ENCODE data around the gene PTGER3. TPM values are rescaled to one million over a fixed set of nuclear protein-coding genes. Genes with fewer than 3 reads are reported as not detected.

Gene PTGER3
- polyA plus RNA-seq, 3 donors, result 0.29 TPM; not detected in 2

DNA sequence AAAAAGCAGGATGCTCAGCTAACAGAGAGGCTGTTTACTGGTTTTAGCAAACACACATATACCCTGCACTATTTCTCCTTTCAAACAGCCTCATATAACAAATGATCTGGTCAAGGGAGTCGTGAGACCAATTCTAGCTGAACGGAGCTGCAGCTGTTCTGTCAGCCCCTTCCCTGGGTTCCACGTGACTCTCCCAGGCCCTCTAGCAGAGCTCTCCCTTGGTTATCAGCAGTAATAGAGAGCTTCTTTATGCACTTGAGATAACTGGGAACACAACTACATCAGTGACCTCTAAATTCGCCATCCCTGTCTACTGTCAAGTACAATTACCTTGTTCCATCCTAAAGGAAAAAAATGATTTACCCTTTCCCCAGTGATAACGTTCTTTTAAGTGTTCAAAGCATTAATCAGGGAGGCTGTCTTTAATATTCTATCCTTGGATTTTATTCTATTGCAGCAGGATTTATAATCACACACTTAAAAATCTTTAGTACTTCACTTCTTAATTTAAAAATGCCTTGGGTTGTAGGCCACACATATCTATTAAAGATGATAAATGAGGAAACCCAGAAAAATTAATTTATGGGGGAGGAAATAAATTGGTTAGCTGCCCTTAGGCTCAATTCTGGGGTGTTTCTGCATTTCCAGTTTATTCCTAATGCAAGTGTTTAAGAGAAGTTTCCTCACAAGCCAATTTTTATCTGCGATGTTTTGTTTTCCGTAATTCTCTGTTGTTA, 28.2 kb downstream of the PTGER3 start:
- H4K20me1 ChIP-seq (ENCODE audit: insufficient read depth, low read length), result no peaks in the 10 kb centered on the region
- WGBS (ENCODE audit: insufficient coverage), result 100% methylated on average over 1 of the region's 7 CpGs
- no peak overlapping the region for H3K4me3 ChIP-seq (replicated peaks in 1 of 3; ENCODE audit: low read depth in 2 of 3, low read length in 3 of 3)
- DNase-seq, result no peak
- Mint-ChIP-seq H3K4me3 (no peak overlapping the region), H3K36me3 (no peaks in the 10 kb centered on the region), H3K9me3 (peaks cover 0 to 2% (median 0%) of the 10 kb centered on the region in 7 donors), H3K27me3 (ENCODE audit: low read depth in 3 of 3) (no peaks in the 10 kb centered on the region), H3K4me1 (peaks cover 8% of the 10 kb centered on the region), H3K27ac (no peak overlapping the region)
- no peak overlapping the region for H3K9ac ChIP-seq (ENCODE audit: insufficient read depth, low read length, poor library complexity, severe bottlenecking)
- no peak overlapping the region for H3K27ac ChIP-seq (ENCODE audit: low read depth in 1 of 2, low read length in 2 of 2)
- H3K4me2 ChIP-seq (replicated peaks; ENCODE audit: extremely low read depth, low read length, poor library complexity, severe bottlenecking), result no peak overlapping the region
- no peak overlapping the region for H2AFZ ChIP-seq (ENCODE audit: insufficient read depth, low read depth, low read length, poor library complexity, severe bottlenecking)
- no peak for TF ChIP-seq CTCF (IDR thresholded peaks at IDR 0.05)
- no peaks in the 10 kb centered on the region for H3K27me3 ChIP-seq (ENCODE audit: control insufficient read depth in 2 of 2, insufficient read depth in 2 of 2, low read length in 2 of 2)
- intact Hi-C loops (cut with micrococcal nuclease), result no loop called here
- H3K4me1 ChIP-seq (ENCODE audit: control insufficient read depth in 1 of 2, insufficient read depth in 2 of 2, low read length in 2 of 2), result no peaks in the 10 kb centered on the region
- no peaks in the 10 kb centered on the region for H3K79me2 ChIP-seq (ENCODE audit: insufficient read depth, low read length)
- H3K9me3 ChIP-seq (replicated peaks in 1 of 2; ENCODE audit: control insufficient read depth in 1 of 2, insufficient read depth in 1 of 2, low read length in 2 of 2), result no peaks in the 10 kb centered on the region
- H3K36me3 ChIP-seq (replicated peaks in 1 of 2; ENCODE audit: control insufficient read depth in 1 of 2, insufficient read depth in 2 of 2, low read length in 2 of 2), result no peaks in the 10 kb centered on the region

- intact Hi-C loops (cut with micrococcal nuclease), result no loop called here
- H2AFZ ChIP-seq (ENCODE audit: insufficient read depth, low read depth, low read length, poor library complexity, severe bottlenecking), result no peak overlapping the region
- peaks cover 0 to 2% (median 0%) of the 10 kb centered on the region in 7 donors for H3K9me3 Mint-ChIP-seq
- no peaks in the 10 kb centered on the region for H3K79me2 ChIP-seq (ENCODE audit: insufficient read depth, low read length)
- no peaks in the 10 kb centered on the region for H3K9me3 ChIP-seq (replicated peaks in 1 of 2; ENCODE audit: control insufficient read depth in 1 of 2, insufficient read depth in 1 of 2, low read length in 2 of 2)
- TF ChIP-seq CTCF (IDR thresholded peaks at IDR 0.05), result no peak
- DNase-seq, result no peak
- H4K20me1 ChIP-seq (ENCODE audit: insufficient read depth, low read length), result no peaks in the 10 kb centered on the region
- no peaks in the 10 kb centered on the region for H3K27me3 ChIP-seq (ENCODE audit: control insufficient read depth in 2 of 2, insufficient read depth in 2 of 2, low read length in 2 of 2)
- H3K27ac ChIP-seq (ENCODE audit: low read depth in 1 of 2, low read length in 2 of 2), result no peak overlapping the region
- no peak overlapping the region for H3K27ac Mint-ChIP-seq
- H3K36me3 Mint-ChIP-seq, result no peaks in the 10 kb centered on the region
- peaks cover 8% of the 10 kb centered on the region for H3K4me1 Mint-ChIP-seq
- no peak overlapping the region for H3K4me3 Mint-ChIP-seq
- no peak overlapping the region for H3K4me3 ChIP-seq (replicated peaks in 1 of 3; ENCODE audit: low read depth in 2 of 3, low read length in 3 of 3)
- H3K27me3 Mint-ChIP-seq (ENCODE audit: low read depth in 3 of 3), result no peaks in the 10 kb centered on the region
- H3K4me1 ChIP-seq (ENCODE audit: control insufficient read depth in 1 of 2, insufficient read depth in 2 of 2, low read length in 2 of 2), result no peaks in the 10 kb centered on the region
- no peaks in the 10 kb centered on the region for H3K36me3 ChIP-seq (replicated peaks in 1 of 2; ENCODE audit: control insufficient read depth in 1 of 2, insufficient read depth in 2 of 2, low read length in 2 of 2)
- H3K9ac ChIP-seq (ENCODE audit: insufficient read depth, low read length, poor library complexity, severe bottlenecking), result no peak overlapping the region
- H3K4me2 ChIP-seq (replicated peaks; ENCODE audit: extremely low read depth, low read length, poor library complexity, severe bottlenecking), result no peak overlapping the region
Observed at GRCh38 chr1:71018791-71019190, 28.8 kb downstream of the PTGER3 start.

All from CD14-positive monocyte (primary cell).